Measurements from ENCODE around the gene JAKMIP2.

Gene JAKMIP2

GRCh38 chr5:147697380-147697779, 85.1 kb downstream of the JAKMIP2 start:
- DNase-seq (ENCODE audit: low read depth): no peak

GRCh38 chr5:147694772-147695171, 87.8 kb downstream of the JAKMIP2 start:
- no peak for DNase-seq (ENCODE audit: low read depth)

- DNase-seq (ENCODE audit: low read depth): no peak
These were observed 89.3 kb downstream of the JAKMIP2 start for GRCh38 chr5:147693233-147693632.

- DNase-seq (ENCODE audit: low read depth): no peak
These were observed 91.4 kb downstream of the JAKMIP2 start for GRCh38 chr5:147691130-147691529.

GRCh38 chr5:147690595-147690994, 91.9 kb downstream of the JAKMIP2 start:
- DNase-seq (ENCODE audit: low read depth): no peak

- DNase-seq (ENCODE audit: low read depth): peak; percentile 8
These were observed 93.1 kb downstream of the JAKMIP2 start for GRCh38 chr5:147689426-147689825.

- peak; percentile 35 for DNase-seq (ENCODE audit: low read depth)
These were observed 93.7 kb downstream of the JAKMIP2 start for GRCh38 chr5:147688656-147689356.

- DNase-seq (ENCODE audit: low read depth): no peak
These were observed 95.4 kb downstream of the JAKMIP2 start for GRCh38 chr5:147687118-147687517.

- DNase-seq (ENCODE audit: low read depth): no peak
These were observed 96.1 kb downstream of the JAKMIP2 start for GRCh38 chr5:147686421-147686820.

- DNase-seq (ENCODE audit: low read depth): peak; percentile 7
These were observed 96.5 kb downstream of the JAKMIP2 start for GRCh38 chr5:147685993-147686392.

GRCh38 chr5:147675168-147675567, 107.4 kb downstream of the JAKMIP2 start:
- no peak for DNase-seq (ENCODE audit: low read depth)

GRCh38 chr5:147674411-147674810, 108.1 kb downstream of the JAKMIP2 start:
- no peak for DNase-seq (ENCODE audit: low read depth)

- no peak for DNase-seq (ENCODE audit: low read depth)
These were observed 108.7 kb downstream of the JAKMIP2 start for GRCh38 chr5:147673791-147674190.

- no peak for DNase-seq (ENCODE audit: low read depth)
These were observed 109.3 kb downstream of the JAKMIP2 start for GRCh38 chr5:147673266-147673665.

- DNase-seq (ENCODE audit: low read depth): no peak
These were observed 111.2 kb downstream of the JAKMIP2 start for GRCh38 chr5:147671365-147671764.

GRCh38 chr5:147670815-147671214, 111.7 kb downstream of the JAKMIP2 start:
- no peak for DNase-seq (ENCODE audit: low read depth)

GRCh38 chr5:147669169-147669869, 113.2 kb downstream of the JAKMIP2 start:
- DNase-seq (ENCODE audit: low read depth): no peak

GRCh38 chr5:147668385-147668784, 114.1 kb downstream of the JAKMIP2 start:
- DNase-seq (ENCODE audit: low read depth): no peak

GRCh38 chr5:147667363-147667762, 115.2 kb downstream of the JAKMIP2 start:
- DNase-seq (ENCODE audit: low read depth): no peak

GRCh38 chr5:147666419-147666818, 116.1 kb downstream of the JAKMIP2 start:
- DNase-seq (ENCODE audit: low read depth): no peak

GRCh38 chr5:147661541-147661940, 121.0 kb downstream of the JAKMIP2 start:
- peak; percentile 69 for DNase-seq (ENCODE audit: low read depth)

- DNase-seq (ENCODE audit: low read depth): no peak
These were observed 123.2 kb downstream of the JAKMIP2 start for GRCh38 chr5:147659166-147659929.
